PC-9 (cell line): ENCODE data around the gene SYNDIG1.

Experiments used
- CTCF ChIP-seq: fragments of 200-600 bp; sonication (generic); conservative IDR thresholded peaks from 2 replicates; pipeline ENCODE4 v1.6.1; 2017; ENCODE audit warnings: mixed run types, antibody characterized with exemption, mild to moderate bottlenecking, moderate library complexity
- EZH2 ChIP-seq: fragments of 200-600 bp; sonication (generic); IDR thresholded peaks from 2 replicates; pipeline ENCODE4 v1.8.0; 2017; ENCODE audit warnings: antibody characterized with exemption, low read depth

GRCh38 chr20:24488064-24488799, 18.8 kb downstream of the SYNDIG1 start:
- TF ChIP-seq CTCF (no peak), EZH2 (no peak)
